ENCODE results near the gene PRSS3. TPM values are rescaled to one million over a fixed set of nuclear protein-coding genes. Genes with fewer than 3 reads are reported as not detected.
"Not testable (repeated sequence)": the region's sequence is repeated elsewhere in the genome, so short reads cannot be mapped to it uniquely, and the experiment has no call there.

Gene PRSS3
- total and polyA plus RNA-seq, 4 experiments from 2014 or later: not detected

DNA sequence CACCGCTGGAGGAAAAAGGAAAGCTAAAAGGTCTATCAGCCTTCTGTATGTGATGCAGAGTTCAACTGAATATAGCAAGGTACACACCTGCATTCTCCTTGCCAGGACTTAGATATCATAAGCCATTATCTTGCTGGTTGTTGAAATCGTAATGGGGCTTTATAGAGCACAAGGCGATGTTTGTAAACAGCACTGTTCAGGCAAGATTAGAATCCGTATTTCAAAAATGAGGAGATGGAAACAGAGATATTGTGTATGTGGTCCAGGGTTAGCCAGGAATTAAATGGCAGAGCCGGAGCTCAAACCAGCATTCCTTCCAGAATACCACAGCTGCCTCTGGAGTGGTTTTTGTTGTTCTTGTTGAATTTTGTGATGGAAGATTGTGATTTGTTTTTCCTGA lies 42.6 kb upstream of the PRSS3 start:
- CTCF ChIA-PET (ENCODE audit: partially characterized antibody): interaction anchor here (0.6 kb wide), 1 partner anchor 25 kb away, joined by 3 read pairs; no protein-coding TSS in a partner anchor
- H3K36me3 ChIP-seq (ENCODE audit: insufficient read depth, low read length); H3K4me3 Mint-ChIP-seq; H3K9me3 ChIP-seq (ENCODE audit: control insufficient read depth in 1 of 2, low read length in 2 of 2); H3K4me1 ChIP-seq (ENCODE audit: insufficient read depth, low read length); DNase-seq; intact Hi-C loops (cut with micrococcal nuclease); H3K4me3 ChIP-seq (ENCODE audit: low read length in 2 of 2); H3K27ac ChIP-seq (ENCODE audit: low read depth, low read length); H3K27ac Mint-ChIP-seq; POLR2A ChIA-PET (ENCODE audit: partially characterized antibody); H3K36me3 Mint-ChIP-seq; H3K9me3 Mint-ChIP-seq: not testable (repeated sequence)
- Mint-ChIP-seq H3K27me3 (peaks cover 51 to 69% of the 10 kb centered on the region in 2 donors), H3K4me1 (peaks cover 15 to 42% (median 23%) of the 10 kb centered on the region in 4 donors)
- peaks cover 15% of the 10 kb centered on the region for H3K27me3 ChIP-seq (ENCODE audit: insufficient read depth, low read length)

DNA sequence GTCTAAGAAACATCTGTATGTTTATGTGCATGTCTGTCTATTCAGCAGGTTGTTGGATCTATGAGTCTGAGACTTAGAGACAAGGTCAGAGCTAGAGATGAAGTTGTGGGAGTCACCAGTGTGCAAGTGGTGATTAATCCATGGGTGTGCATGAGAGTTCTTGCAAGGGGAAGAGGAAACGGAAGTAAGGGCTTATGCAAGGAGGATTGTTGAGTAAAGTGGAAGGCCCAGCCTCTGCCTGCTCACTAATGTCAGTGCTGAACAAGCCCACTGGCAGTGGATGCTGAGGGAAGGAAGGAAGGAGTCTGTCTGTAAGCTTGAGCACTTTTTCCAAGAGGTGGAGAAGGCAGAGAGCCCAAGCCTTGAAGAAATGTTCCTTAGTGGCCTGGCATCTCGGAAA lies 35.7 kb upstream of the PRSS3 start:
- intact Hi-C loops (cut with micrococcal nuclease); H3K27me3 ChIP-seq (ENCODE audit: insufficient read depth, low read length); H3K9me3 Mint-ChIP-seq; H3K9me3 ChIP-seq (ENCODE audit: control insufficient read depth in 1 of 2, low read length in 2 of 2); H3K36me3 Mint-ChIP-seq; DNase-seq; H3K4me1 ChIP-seq (ENCODE audit: insufficient read depth, low read length); CTCF ChIA-PET (ENCODE audit: partially characterized antibody); H3K4me3 ChIP-seq (ENCODE audit: low read length in 2 of 2); H3K27ac Mint-ChIP-seq; H3K36me3 ChIP-seq (ENCODE audit: insufficient read depth, low read length); H3K4me1 Mint-ChIP-seq; H3K4me3 Mint-ChIP-seq; H3K27ac ChIP-seq (ENCODE audit: low read depth, low read length); POLR2A ChIA-PET (ENCODE audit: partially characterized antibody): not testable (repeated sequence)
- H3K27me3 Mint-ChIP-seq: peaks cover 26 to 38% of the 10 kb centered on the region in 2 donors

DNA sequence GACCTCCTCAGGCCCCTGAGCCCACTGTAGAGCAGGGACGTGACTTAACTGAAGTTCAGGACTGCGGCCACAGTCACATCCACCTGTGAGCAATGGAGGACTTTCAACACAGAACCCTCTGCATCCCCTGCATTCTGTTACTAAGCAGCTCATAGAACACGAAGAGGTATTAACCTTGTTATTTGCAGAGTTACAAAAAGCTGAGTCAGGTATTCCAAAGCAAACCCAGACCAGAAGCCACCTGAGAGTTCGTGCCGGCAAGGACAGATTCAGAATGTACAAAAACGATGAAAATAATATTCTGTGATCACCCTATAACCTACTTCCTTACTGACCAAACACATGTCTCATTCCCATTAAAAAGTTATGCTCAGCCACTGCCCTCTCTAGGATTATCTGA lies 33.0 kb upstream of the PRSS3 start:
- Mint-ChIP-seq H3K4me1 (no peaks in the 10 kb centered on the region), H3K27me3 (peaks cover 18 to 19% of the 10 kb centered on the region in 2 donors), H3K27ac (no peak overlapping the region), H3K36me3 (no peaks in the 10 kb centered on the region), H3K9me3 (no peaks in the 10 kb centered on the region), H3K4me3 (no peak overlapping the region)
- H3K27ac ChIP-seq (ENCODE audit: low read depth, low read length): no peak overlapping the region
- intact Hi-C loops (cut with micrococcal nuclease): no loop called here
- H3K4me1 ChIP-seq (ENCODE audit: insufficient read depth, low read length): no peaks in the 10 kb centered on the region
- H3K9me3 ChIP-seq (ENCODE audit: control insufficient read depth in 1 of 2, low read length in 2 of 2): no peaks in the 10 kb centered on the region
- no peaks in the 10 kb centered on the region for H3K27me3 ChIP-seq (ENCODE audit: insufficient read depth, low read length)
- CTCF ChIA-PET (ENCODE audit: partially characterized antibody): interaction anchor here (1.6 kb wide), 1 partner anchor 17 kb away, joined by 6 read pairs; no protein-coding TSS in a partner anchor
- POLR2A ChIA-PET (ENCODE audit: partially characterized antibody): no interaction called here
- DNase-seq: no peak
- H3K4me3 ChIP-seq (ENCODE audit: low read length in 2 of 2): no peak overlapping the region
- H3K36me3 ChIP-seq (ENCODE audit: insufficient read depth, low read length): no peaks in the 10 kb centered on the region

DNA sequence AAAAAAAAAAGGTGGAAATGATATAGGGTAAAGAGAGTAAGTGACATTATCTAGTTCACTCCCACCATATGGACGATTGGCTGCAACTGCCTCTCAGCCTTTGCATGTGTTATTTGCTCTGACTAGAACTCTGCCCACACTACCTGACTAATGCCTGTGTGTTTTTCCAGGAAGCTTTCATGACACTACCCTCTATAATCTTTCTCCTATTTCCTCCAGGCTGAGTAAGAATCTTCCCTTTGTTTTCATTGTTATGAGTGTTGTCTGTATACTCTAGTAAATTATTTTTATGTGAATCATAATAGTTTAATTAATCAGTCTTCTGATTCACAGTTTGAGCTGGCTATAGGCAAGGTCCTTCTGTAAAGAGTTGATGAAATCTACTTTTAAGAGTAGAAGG lies 31.7 kb upstream of the PRSS3 start:
- POLR2A ChIA-PET (ENCODE audit: partially characterized antibody); H3K27ac Mint-ChIP-seq; DNase-seq; H3K36me3 ChIP-seq (ENCODE audit: insufficient read depth, low read length); H3K4me1 ChIP-seq (ENCODE audit: insufficient read depth, low read length); H3K4me1 Mint-ChIP-seq; H3K4me3 ChIP-seq (ENCODE audit: low read length in 2 of 2); H3K9me3 ChIP-seq (ENCODE audit: control insufficient read depth in 1 of 2, low read length in 2 of 2); H3K4me3 Mint-ChIP-seq; H3K27me3 ChIP-seq (ENCODE audit: insufficient read depth, low read length); H3K9me3 Mint-ChIP-seq; H3K27ac ChIP-seq (ENCODE audit: low read depth, low read length); H3K36me3 Mint-ChIP-seq; intact Hi-C loops (cut with micrococcal nuclease); CTCF ChIA-PET (ENCODE audit: partially characterized antibody): not testable (repeated sequence)
- H3K27me3 Mint-ChIP-seq: peaks cover 11 to 12% of the 10 kb centered on the region in 2 donors

DNA sequence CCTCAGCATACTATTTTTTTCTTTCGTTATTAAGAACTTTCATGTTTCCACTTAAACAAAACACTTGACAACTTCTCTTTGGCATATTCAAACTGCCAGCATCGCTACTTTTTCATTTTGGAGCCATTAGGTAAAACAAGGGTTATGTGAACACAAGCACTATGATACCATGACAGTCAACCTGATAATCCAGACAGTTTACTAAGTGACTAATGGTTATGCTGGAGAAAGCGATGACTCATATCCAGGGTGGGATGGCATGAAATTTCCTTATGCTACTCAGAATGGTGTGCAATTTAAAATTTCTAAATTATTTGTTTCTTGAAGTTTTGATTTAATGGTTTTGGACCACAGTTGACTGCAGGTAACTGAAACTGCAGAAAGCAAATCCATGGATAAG lies 29.9 kb upstream of the PRSS3 start:
- no peak for DNase-seq

DNA sequence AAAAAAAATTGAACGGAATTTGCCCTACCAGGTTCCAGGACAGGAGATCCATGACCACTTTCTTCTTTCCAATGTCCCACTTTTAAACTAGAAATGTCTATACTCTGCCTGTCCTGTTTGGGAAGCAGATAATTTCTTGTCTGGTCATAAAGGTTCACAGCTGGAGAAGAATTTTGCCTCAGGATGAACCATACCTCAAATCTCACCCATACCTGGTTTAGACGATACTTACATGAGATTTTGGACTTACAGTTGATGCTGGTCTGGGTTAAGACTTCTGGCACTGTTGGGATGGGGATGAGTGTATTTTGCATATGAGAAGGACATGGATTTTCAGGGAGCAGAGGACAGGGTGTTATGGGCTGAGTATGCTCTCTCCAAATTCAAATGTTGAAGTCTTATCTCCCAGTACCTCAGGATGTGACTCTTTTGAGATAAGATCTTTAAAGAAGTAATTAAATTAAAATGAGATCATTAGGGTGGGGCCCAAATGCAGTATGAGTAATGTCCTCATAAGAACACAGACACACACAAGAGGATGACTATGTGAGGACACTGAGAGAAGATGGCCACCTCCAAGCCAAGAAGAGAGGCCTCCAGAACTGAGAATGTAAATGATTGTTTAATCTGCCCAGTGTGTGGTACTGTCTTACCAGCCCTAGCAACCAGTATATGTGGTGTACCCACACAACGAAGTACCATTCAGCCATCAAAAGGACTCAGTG lies 25.0 kb upstream of the PRSS3 start:
- H3K4me3 Mint-ChIP-seq; DNase-seq; H3K36me3 Mint-ChIP-seq; H3K27me3 Mint-ChIP-seq; H3K4me3 ChIP-seq (ENCODE audit: low read length in 2 of 2); H3K36me3 ChIP-seq (ENCODE audit: insufficient read depth, low read length); H3K4me1 Mint-ChIP-seq; CTCF ChIA-PET (ENCODE audit: partially characterized antibody); H3K9me3 ChIP-seq (ENCODE audit: control insufficient read depth in 1 of 2, low read length in 2 of 2); POLR2A ChIA-PET (ENCODE audit: partially characterized antibody); H3K9me3 Mint-ChIP-seq; H3K27me3 ChIP-seq (ENCODE audit: insufficient read depth, low read length); intact Hi-C loops (cut with micrococcal nuclease); H3K4me1 ChIP-seq (ENCODE audit: insufficient read depth, low read length); H3K27ac ChIP-seq (ENCODE audit: low read depth, low read length): not testable (repeated sequence)
- H3K27ac Mint-ChIP-seq: peak overlapping the region in 2 of 7 donors; percentile 62 to 69

More for the DNA sequence above, 29.9 kb upstream of the PRSS3 start:
- ChIA-PET POLR2A (ENCODE audit: partially characterized antibody) (no interaction called here), CTCF (ENCODE audit: partially characterized antibody) (no interaction called here)
- Mint-ChIP-seq H3K27ac (no peak overlapping the region), H3K36me3 (no peaks in the 10 kb centered on the region), H3K9me3 (no peaks in the 10 kb centered on the region), H3K27me3 (peaks cover 3 to 4% of the 10 kb centered on the region in 2 donors), H3K4me3 (no peak overlapping the region), H3K4me1 (peaks cover 3 to 4% (median 4%) of the 10 kb centered on the region in 4 donors)
- no peaks in the 10 kb centered on the region for H3K36me3 ChIP-seq (ENCODE audit: insufficient read depth, low read length)
- no peaks in the 10 kb centered on the region for H3K27me3 ChIP-seq (ENCODE audit: insufficient read depth, low read length)
- intact Hi-C loops (cut with micrococcal nuclease): no loop called here
- no peaks in the 10 kb centered on the region for H3K4me1 ChIP-seq (ENCODE audit: insufficient read depth, low read length)
- no peak overlapping the region for H3K27ac ChIP-seq (ENCODE audit: low read depth, low read length)
- no peaks in the 10 kb centered on the region for H3K9me3 ChIP-seq (ENCODE audit: control insufficient read depth in 1 of 2, low read length in 2 of 2)
- no peak overlapping the region for H3K4me3 ChIP-seq (ENCODE audit: low read length in 2 of 2)

DNA sequence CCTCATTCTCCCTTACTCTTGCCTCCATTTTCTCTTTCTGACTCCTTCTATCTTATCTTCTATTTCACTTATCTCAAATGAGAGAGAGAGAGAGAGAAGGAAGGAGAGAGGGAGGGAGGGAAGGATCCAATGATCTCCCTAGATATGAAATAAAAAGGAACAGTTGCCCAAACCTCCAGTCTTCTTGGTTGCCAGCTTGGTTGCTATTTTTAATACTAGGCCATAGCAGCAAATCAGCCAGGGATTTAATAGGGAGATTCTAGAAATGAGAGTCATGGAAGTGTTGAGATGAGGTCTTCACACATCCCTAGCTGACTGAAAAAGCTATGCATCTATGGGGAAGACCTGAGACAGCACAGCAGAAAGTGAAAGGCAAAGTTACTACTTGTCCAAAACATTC lies 22.2 kb upstream of the PRSS3 start:
- H3K27ac Mint-ChIP-seq; H3K4me3 Mint-ChIP-seq; H3K9me3 ChIP-seq (ENCODE audit: control insufficient read depth in 1 of 2, low read length in 2 of 2); H3K4me1 ChIP-seq (ENCODE audit: insufficient read depth, low read length); H3K27me3 ChIP-seq (ENCODE audit: insufficient read depth, low read length); DNase-seq; H3K36me3 ChIP-seq (ENCODE audit: insufficient read depth, low read length); H3K4me3 ChIP-seq (ENCODE audit: low read length in 2 of 2); H3K4me1 Mint-ChIP-seq; H3K36me3 Mint-ChIP-seq; POLR2A ChIA-PET (ENCODE audit: partially characterized antibody); intact Hi-C loops (cut with micrococcal nuclease); CTCF ChIA-PET (ENCODE audit: partially characterized antibody); H3K27ac ChIP-seq (ENCODE audit: low read depth, low read length); H3K27me3 Mint-ChIP-seq; H3K9me3 Mint-ChIP-seq: not testable (repeated sequence)
